Aorta (tissue), 5 donors: ENCODE data around the gene CAMK2D. TPM values are rescaled to one million over a fixed set of nuclear protein-coding genes. Genes with fewer than 3 reads are reported as not detected.

ENCODE experiments used
- ATAC-seq: fragments of 200-7000 bp; cut with Tn5 transposase; one replicate; pipeline ENCODE4 v1.9.1; 2022; ENCODE audit warnings: moderate library complexity; ENCODE audit not compliant: low FRiP score
- DNase-seq, 2 donors: peaks; one replicate each; pipeline ENCODE4 v3.0.0-alpha.2; 2020
- H3K27ac ChIP-seq, 2 donors: one replicate each; pipeline ENCODE4 v1.5.1; 2013; ENCODE audit warnings: low read length in 2 of 2, mild to moderate bottlenecking in 2 of 2, moderate library complexity in 2 of 2, control low read depth in 1 of 2, inconsistent platforms in 1 of 2, low read depth in 1 of 2
- H3K27me3 ChIP-seq, 2 donors: one replicate each; pipeline ENCODE4 v1.6.1; 2013; ENCODE audit warnings: control low read depth in 1 of 2, low read length in 1 of 2, mild to moderate bottlenecking in 1 of 2, moderate library complexity in 1 of 2; ENCODE audit not compliant: insufficient read depth in 2 of 2, control insufficient read depth in 1 of 2
- H3K36me3 ChIP-seq, 2 donors: one replicate each; pipeline ENCODE4 v1.6.1; 2013; ENCODE audit warnings: control low read depth in 1 of 2, low read length in 1 of 2, mild to moderate bottlenecking in 1 of 2; ENCODE audit not compliant: insufficient read depth in 2 of 2, control insufficient read depth in 1 of 2
- H3K4me1 ChIP-seq, 2 donors: one replicate each; pipeline ENCODE4 v1.6.1; 2013; ENCODE audit warnings: low read length in 2 of 2, control low read depth in 1 of 2, mild to moderate bottlenecking in 1 of 2, moderate library complexity in 1 of 2; ENCODE audit not compliant: insufficient read depth in 2 of 2, control insufficient read depth in 1 of 2
- H3K4me3 ChIP-seq, 2 donors: one replicate each; pipeline ENCODE4 v1.5.1; 2013; ENCODE audit warnings: low read length in 2 of 2, control low read depth in 1 of 2, mild to moderate bottlenecking in 1 of 2
- H3K9me3 ChIP-seq: one replicate; pipeline ENCODE4 v1.6.1; 2013; ENCODE audit warnings: mild to moderate bottlenecking, low read length; ENCODE audit not compliant: control insufficient read depth
- WGBS, 2 donors: extraction: QIAGEN DNeasy Blood & Tissue Kit; methylation state at CpG; one replicate each; pipeline ENCODE4 v1.1.7; 2013; 5-methylcytosine and 5-hydroxymethylcytosine counted together
- intact Hi-C, 2 donors: fragments of 100-400 bp; cut with DNase I; formaldehyde crosslinking; loops; one replicate each; pipeline versions ENCODE4 v1.14.2 to v1.15.0; 2022
- polyA plus RNA-seq, 2 donors: library from polyadenylated mRNA; stranded (reverse); fragments of 200-250 nt; gene quantifications; one replicate each; pipeline ENCODE4 v1.2.3, GENCODE V29; 2013
- total RNA-seq, 2 donors: library from RNA; stranded (reverse); fragmentation: NEBNext Ultra II Directional; extraction: Animal tissue kit (Norgen Biotek cat#: 25700); gene quantifications; one replicate each; pipeline ENCODE4 v1.2.1, GENCODE V29; 2021
- donor health status: healthy with polysubstance abuse.
- donor health status: Bipolar disorder and iron deficiency.
- donor health status: DM: no; HTN: no; CAD: no.
- donor health status: DM: no; HTN: no; CAD: no.
- donor health status: DM: yes; HTN: yes; CAD: no.

Gene CAMK2D
- total and polyA plus RNA-seq, 4 donors, result 18.7 to 71.8 (median 37.7) TPM

- no peak for ATAC-seq
- H3K27ac ChIP-seq, result no peak overlapping the region
- WGBS, 2 donors, result 98 to 100% methylated on average over 1 of the region's 1 CpG
- H3K4me1 ChIP-seq, result peaks cover 0 to 2% of the 10 kb centered on the region in 2 donors
- no peak for DNase-seq
- no peaks in the 10 kb centered on the region for H3K27me3 ChIP-seq
- intact Hi-C loops, result no loop called here
- H3K36me3 ChIP-seq, result no peaks in the 10 kb centered on the region
- no peaks in the 10 kb centered on the region for H3K9me3 ChIP-seq
- no peak overlapping the region for H3K4me3 ChIP-seq
These were observed 259.1 kb downstream of the CAMK2D start for GRCh38 chr4:113502476-113502875.

GRCh38 chr4:113500424-113500823 lies 261.1 kb downstream of the CAMK2D start:
- no peaks in the 10 kb centered on the region for H3K4me1 ChIP-seq
- DNase-seq (no peak), ATAC-seq (no peak)
- H3K27me3 ChIP-seq, result no peaks in the 10 kb centered on the region
- intact Hi-C loops, result no loop called here
- H3K27ac ChIP-seq, result no peak overlapping the region
- H3K9me3 ChIP-seq, result peaks cover 2% of the 10 kb centered on the region
- 90 to 94% methylated on average over 4 of the region's 4 CpGs for WGBS, 2 donors
- H3K4me3 ChIP-seq, result no peak overlapping the region
- H3K36me3 ChIP-seq, result peaks cover 0 to 3% of the 10 kb centered on the region in 2 donors

GRCh38 chr4:113499696-113500095 lies 261.8 kb downstream of the CAMK2D start:
- intact Hi-C loops, result no loop called here
- Histone ChIP-seq H3K4me3 (no peak overlapping the region), H3K27me3 (no peaks in the 10 kb centered on the region), H3K36me3 (peaks cover 0 to 3% of the 10 kb centered on the region in 2 donors), H3K9me3 (peaks cover 2% of the 10 kb centered on the region), H3K4me1 (no peaks in the 10 kb centered on the region), H3K27ac (no peak overlapping the region)
- DNase-seq (no peak), ATAC-seq (no peak)
- WGBS, 2 donors, result 33 to 46% methylated on average over 1 of the region's 1 CpG

- DNase-seq (no peak), ATAC-seq (no peak)
- Histone ChIP-seq H3K36me3 (peaks cover 0 to 3% of the 10 kb centered on the region in 2 donors), H3K4me3 (no peak overlapping the region), H3K9me3 (peaks cover 2% of the 10 kb centered on the region), H3K27ac (no peak overlapping the region), H3K4me1 (no peaks in the 10 kb centered on the region), H3K27me3 (no peaks in the 10 kb centered on the region)
- 59 to 97% methylated on average over 1 of the region's 1 CpG for WGBS, 2 donors
- intact Hi-C loops, result no loop called here
These were observed 262.4 kb downstream of the CAMK2D start for GRCh38 chr4:113499166-113499565.

GRCh38 chr4:113497154-113497884 lies 264.2 kb downstream of the CAMK2D start:
- DNase-seq (no peak), ATAC-seq (no peak)
- no peak overlapping the region for H3K27ac ChIP-seq
- intact Hi-C loops, result no loop called here
- H3K9me3 ChIP-seq, result peaks cover 2% of the 10 kb centered on the region
- H3K36me3 ChIP-seq, result peaks cover 0 to 3% of the 10 kb centered on the region in 2 donors
- H3K27me3 ChIP-seq, result no peaks in the 10 kb centered on the region
- no peaks in the 10 kb centered on the region for H3K4me1 ChIP-seq
- WGBS, 2 donors, result 40 to 45% methylated on average over 3 of the region's 3 CpGs
- H3K4me3 ChIP-seq, result no peak overlapping the region

DNA sequence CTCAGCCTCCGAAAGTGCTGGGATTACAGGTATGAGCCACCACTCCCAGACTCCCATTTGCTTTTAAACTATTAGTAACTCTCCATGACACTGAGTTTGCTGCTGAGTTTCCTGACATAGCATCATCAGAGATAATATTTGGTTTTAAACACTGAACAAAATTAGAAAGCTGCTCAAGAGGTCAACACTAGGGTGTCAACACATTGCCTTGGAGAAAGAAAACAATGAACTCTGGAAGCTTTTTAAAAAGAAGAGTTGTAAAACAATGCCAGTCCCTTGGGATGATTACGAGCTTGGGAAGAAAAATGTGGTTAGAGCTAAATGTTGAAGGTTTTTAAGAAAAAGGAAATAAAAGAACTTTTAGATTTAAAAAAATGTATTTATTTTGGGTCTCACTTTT lies 264.8 kb downstream of the CAMK2D start:
- intact Hi-C loops, result no loop called here
- H3K36me3 ChIP-seq, result peaks cover 0 to 3% of the 10 kb centered on the region in 2 donors
- WGBS, 2 donors, result 50 to 62% methylated on average over 2 of the region's 2 CpGs
- no peak overlapping the region for H3K4me3 ChIP-seq
- H3K27me3 ChIP-seq, result no peaks in the 10 kb centered on the region
- H3K4me1 ChIP-seq, result no peaks in the 10 kb centered on the region
- DNase-seq (no peak), ATAC-seq (no peak)
- no peak overlapping the region for H3K27ac ChIP-seq
- H3K9me3 ChIP-seq, result peaks cover 2% of the 10 kb centered on the region

GRCh38 chr4:113495790-113496189 lies 265.7 kb downstream of the CAMK2D start:
- ATAC-seq (no peak), DNase-seq (no peak)
- Histone ChIP-seq H3K4me1 (no peaks in the 10 kb centered on the region), H3K27ac (no peak overlapping the region), H3K9me3 (peaks cover 2% of the 10 kb centered on the region), H3K27me3 (no peaks in the 10 kb centered on the region), H3K36me3 (peaks cover 0 to 3% of the 10 kb centered on the region in 2 donors), H3K4me3 (no peak overlapping the region)
- intact Hi-C loops, result no loop called here
- WGBS, 2 donors, result 97 to 99% methylated on average over 6 of the region's 6 CpGs

- intact Hi-C loops, result no loop called here
- WGBS, 2 donors, result 96 to 97% methylated on average over 6 of the region's 6 CpGs
These were observed 278.4 kb downstream of the CAMK2D start for GRCh38 chr4:113483131-113483530.

DNA sequence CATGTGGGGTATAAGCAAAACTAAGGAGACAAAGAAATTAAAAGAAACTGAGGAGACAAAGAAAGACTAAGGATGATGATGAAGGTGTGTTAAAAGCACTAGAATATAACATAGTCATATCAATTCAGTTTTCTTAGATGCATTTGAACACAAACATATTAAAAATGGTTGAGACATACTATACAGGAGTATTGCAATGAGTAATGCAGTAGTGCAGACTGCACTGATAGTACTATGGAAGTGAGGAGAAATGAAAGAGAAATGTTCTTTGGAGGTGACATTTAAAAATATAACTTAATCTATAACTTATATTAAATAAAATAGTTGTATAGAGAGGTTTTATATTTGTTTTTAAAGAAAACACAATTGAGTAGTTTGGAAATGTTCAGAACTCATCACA lies 279.2 kb downstream of the CAMK2D start:
- Histone ChIP-seq H3K4me1 (no peaks in the 10 kb centered on the region), H3K27me3 (no peaks in the 10 kb centered on the region), H3K36me3 (no peaks in the 10 kb centered on the region), H3K9me3 (no peaks in the 10 kb centered on the region), H3K4me3 (no peak overlapping the region), H3K27ac (no peak overlapping the region)
- DNase-seq (no peak), ATAC-seq (no peak)
- intact Hi-C loops, result no loop called here

More at GRCh38 chr4:113483131-113483530, 278.4 kb downstream of the CAMK2D start:
- H3K4me1 ChIP-seq, result no peaks in the 10 kb centered on the region
- H3K27ac ChIP-seq, result no peak overlapping the region
- no peaks in the 10 kb centered on the region for H3K27me3 ChIP-seq
- H3K36me3 ChIP-seq, result no peaks in the 10 kb centered on the region
- no peak for ATAC-seq
- no peak for DNase-seq
- no peaks in the 10 kb centered on the region for H3K9me3 ChIP-seq
- H3K4me3 ChIP-seq, result no peak overlapping the region
